Neural crest cell (in vitro differentiated cells): ENCODE data around the gene AATF. TPM values are rescaled to one million over a fixed set of nuclear protein-coding genes. Genes with fewer than 3 reads are reported as not detected.
A peak's percentile ranks its signal among the peaks of the same experiment; 100 is the strongest.

Experiments used
- DNase-seq: peaks from one replicate; pipeline ENCODE4 v3.0.0; 2021; ENCODE audit warnings: low read depth, mixed read lengths, low spot score
- H3K27ac Mint-ChIP-seq: one replicate; pipeline ENCODE4 v1.8.0; 2021; ENCODE audit warnings: mild to moderate bottlenecking, mixed read lengths; ENCODE audit not compliant: unreplicated experiment
- H3K27me3 Mint-ChIP-seq: 2 replicates; pipeline ENCODE4 v1.8.0; 2021; ENCODE audit warnings: low read depth, mild to moderate bottlenecking, mixed read lengths
- H3K36me3 Mint-ChIP-seq: 2 replicates; pipeline ENCODE4 v1.8.0; 2021; ENCODE audit warnings: low read depth, mild to moderate bottlenecking, mixed read lengths
- H3K4me1 Mint-ChIP-seq: 2 replicates; pipeline ENCODE4 v1.8.0; 2021; ENCODE audit warnings: mixed read lengths
- H3K4me3 Mint-ChIP-seq: one replicate; pipeline ENCODE4 v1.8.0; 2021; ENCODE audit warnings: mild to moderate bottlenecking, mixed read lengths
- H3K9me3 Mint-ChIP-seq: 2 replicates; pipeline ENCODE4 v1.8.0; 2021; ENCODE audit warnings: mixed read lengths
- total RNA-seq: library from RNA; stranded (reverse); gene quantifications from 2 replicates; pipeline ENCODE4 v1.2.1, GENCODE V29; 2021
- TF ChIP-seq, protein P1 (sequence below): fragments of 200-600 bp; sonication (generic); conservative IDR thresholded peaks from 2 replicates; pipeline ENCODE4 v1.5.0; 2021; ENCODE audit warnings: antibody characterized with exemption, mild to moderate bottlenecking

Gene AATF
- total RNA-seq, 1 donor from 2014 or later = 68.3 TPM

DNA sequence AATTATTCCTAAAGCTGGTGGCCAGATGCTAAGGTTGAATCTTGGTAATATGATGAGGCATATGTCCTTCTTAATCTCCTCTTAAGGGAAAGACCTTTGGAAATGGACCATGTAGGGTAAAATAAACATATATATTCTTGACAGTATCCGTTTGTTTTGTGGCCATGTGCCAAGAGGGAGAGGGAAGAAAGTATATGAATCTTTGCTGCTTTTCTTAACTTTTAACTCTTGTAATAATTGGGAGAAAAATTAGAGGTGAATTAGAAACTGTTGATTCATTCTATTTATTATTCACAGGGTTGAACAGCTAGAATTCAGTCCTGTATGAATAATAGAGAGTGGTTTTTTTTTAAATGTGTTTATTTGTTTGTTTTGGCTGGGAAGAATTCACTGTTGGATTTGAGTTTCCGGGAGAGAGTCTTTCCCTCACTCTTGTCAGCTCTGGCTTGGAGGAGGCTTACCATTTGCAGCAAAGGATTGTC, 31.6 kb downstream of the AATF start:
- Mint-ChIP-seq H3K27ac (peak overlapping the region; percentile 76), H3K4me3 (no peak overlapping the region)

DNA sequence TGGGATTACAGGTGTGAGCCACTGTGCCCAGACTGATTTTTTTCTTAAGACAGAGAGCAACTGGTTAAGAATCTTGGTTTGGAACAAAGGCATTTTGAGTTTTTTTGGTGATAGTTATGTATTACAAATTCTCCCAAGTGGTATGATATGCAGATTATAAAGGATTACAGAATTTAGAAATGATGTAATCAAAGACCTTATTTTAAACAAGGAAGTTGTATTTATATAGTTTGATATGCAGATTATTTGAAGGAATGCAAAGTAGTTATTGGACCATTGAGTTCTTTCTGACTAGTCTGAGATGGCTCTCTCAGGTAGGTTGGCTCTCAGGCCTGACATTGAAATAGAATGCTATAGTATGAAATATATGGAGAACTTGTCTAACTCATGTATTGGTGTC, 34.9 kb downstream of the AATF start:
- Mint-ChIP-seq H3K4me3 (no peak overlapping the region), H3K9me3 (no peaks in the 10 kb centered on the region), H3K27ac (no peak overlapping the region), H3K27me3 (no peaks in the 10 kb centered on the region), H3K4me1 (peaks cover 19% of the 10 kb centered on the region), H3K36me3 (peaks cover 3% of the 10 kb centered on the region)
- no peak for DNase-seq
- TF ChIP-seq, protein P1, sequence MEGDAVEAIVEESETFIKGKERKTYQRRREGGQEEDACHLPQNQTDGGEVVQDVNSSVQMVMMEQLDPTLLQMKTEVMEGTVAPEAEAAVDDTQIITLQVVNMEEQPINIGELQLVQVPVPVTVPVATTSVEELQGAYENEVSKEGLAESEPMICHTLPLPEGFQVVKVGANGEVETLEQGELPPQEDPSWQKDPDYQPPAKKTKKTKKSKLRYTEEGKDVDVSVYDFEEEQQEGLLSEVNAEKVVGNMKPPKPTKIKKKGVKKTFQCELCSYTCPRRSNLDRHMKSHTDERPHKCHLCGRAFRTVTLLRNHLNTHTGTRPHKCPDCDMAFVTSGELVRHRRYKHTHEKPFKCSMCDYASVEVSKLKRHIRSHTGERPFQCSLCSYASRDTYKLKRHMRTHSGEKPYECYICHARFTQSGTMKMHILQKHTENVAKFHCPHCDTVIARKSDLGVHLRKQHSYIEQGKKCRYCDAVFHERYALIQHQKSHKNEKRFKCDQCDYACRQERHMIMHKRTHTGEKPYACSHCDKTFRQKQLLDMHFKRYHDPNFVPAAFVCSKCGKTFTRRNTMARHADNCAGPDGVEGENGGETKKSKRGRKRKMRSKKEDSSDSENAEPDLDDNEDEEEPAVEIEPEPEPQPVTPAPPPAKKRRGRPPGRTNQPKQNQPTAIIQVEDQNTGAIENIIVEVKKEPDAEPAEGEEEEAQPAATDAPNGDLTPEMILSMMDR = no peak

More for the DNA sequence above, 31.6 kb downstream of the AATF start:
- Mint-ChIP-seq H3K36me3 (no peaks in the 10 kb centered on the region), H3K4me1 (peaks cover 24% of the 10 kb centered on the region), H3K27me3 (no peaks in the 10 kb centered on the region), H3K9me3 (no peaks in the 10 kb centered on the region)
- TF ChIP-seq, protein P1 = no peak
- DNase-seq = no peak

DNA sequence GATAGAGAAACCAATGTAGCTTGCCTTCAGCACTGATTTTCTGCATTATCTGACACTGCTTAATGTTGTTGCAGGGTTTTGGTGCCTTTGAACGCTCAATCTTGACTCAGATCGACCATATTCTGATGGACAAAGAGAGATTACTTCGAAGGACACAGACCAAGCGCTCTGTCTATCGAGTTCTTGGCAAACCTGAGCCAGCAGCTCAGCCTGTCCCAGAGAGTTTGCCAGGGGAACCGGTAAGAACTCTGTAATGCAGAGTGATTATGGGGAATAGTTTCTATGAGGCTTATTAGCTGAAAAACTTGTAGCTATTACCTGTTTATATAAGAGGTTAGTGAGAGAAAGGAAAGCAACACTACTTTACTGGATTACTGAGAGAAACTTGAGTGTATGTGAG, 40.4 kb downstream of the AATF start:
- DNase-seq = no peak
- Mint-ChIP-seq H3K9me3 (no peaks in the 10 kb centered on the region), H3K4me3 (no peak overlapping the region), H3K27ac (no peak overlapping the region), H3K27me3 (no peaks in the 10 kb centered on the region), H3K4me1 (no peaks in the 10 kb centered on the region), H3K36me3 (peaks cover 10% of the 10 kb centered on the region)
- TF ChIP-seq, protein P1 = no peak

DNA sequence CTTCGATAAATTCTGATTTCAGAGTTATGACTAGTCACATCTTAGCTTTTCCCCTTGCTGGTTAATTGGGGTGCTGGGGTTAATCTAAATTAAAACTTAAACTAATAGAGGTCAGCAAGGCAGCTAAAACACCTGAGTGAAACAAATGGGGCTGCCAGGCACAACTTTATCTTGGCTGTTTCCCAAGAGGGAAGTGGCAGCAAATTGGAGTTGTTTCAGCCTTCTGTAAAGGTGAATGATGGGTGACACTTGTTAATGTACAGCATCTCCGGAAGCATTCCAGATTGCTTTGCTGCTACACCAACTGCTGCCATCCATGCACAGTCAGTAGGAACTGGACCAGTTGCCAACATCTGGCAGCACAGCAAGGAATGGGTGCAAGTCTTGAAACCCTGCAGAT, 43.9 kb downstream of the AATF start:
- TF ChIP-seq, protein P1 = no peak
- Mint-ChIP-seq H3K4me3 (no peak overlapping the region), H3K9me3 (peaks cover 4% of the 10 kb centered on the region), H3K4me1 (no peaks in the 10 kb centered on the region), H3K27ac (no peak overlapping the region), H3K36me3 (peaks cover 32% of the 10 kb centered on the region), H3K27me3 (no peaks in the 10 kb centered on the region)
- DNase-seq = no peak

DNA sequence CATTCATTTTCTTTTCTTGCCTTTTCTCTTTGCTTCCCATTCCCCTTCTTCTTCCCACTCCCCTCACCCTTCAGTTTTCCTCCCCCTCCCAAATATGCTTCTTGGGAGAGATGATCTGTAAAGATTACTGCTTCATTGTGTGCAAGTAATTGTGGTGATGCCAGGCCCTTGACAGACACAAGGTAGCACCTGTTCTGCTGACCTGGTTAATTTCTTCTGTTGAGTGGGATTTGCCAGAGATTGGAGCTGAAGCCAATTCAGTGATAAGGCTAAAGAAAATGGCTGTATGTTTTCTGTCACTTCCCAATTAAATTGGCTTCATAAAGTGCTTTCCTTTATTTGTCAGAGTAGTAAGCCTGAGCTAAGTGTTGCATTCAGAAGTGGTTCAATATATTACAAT, 44.5 kb downstream of the AATF start:
- Mint-ChIP-seq H3K36me3 (peaks cover 37% of the 10 kb centered on the region), H3K27me3 (no peaks in the 10 kb centered on the region), H3K9me3 (peaks cover 6% of the 10 kb centered on the region)

More for the DNA sequence above, 44.5 kb downstream of the AATF start:
- no peak overlapping the region for H3K27ac Mint-ChIP-seq
- no peak for DNase-seq
- TF ChIP-seq, protein P1 = no peak
- H3K4me1 Mint-ChIP-seq = no peaks in the 10 kb centered on the region
- no peak overlapping the region for H3K4me3 Mint-ChIP-seq
